Measurements from ENCODE around the gene TAB2.

DNA sequence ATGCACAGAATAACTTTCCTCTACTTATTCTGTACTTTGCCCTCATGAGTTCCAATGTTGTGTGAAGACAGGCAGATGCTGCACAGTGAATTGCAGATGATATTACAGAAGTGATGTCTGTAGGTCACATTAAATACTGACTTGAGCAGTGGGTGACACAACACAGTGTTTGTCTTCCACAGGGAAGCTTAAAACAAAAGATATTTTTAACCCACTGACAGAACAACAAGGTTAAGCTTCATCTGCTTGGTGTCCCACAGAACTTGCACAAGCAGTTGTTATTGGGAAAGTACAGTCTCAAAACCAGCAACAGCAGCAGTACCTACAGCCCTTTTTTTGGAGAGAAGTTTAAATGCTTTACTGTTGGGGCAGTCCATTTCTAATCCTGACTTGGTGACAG, 93.0 kb downstream of the TAB2 start:
- TF ChIP-seq MAZ (IDR thresholded peaks at IDR 0.05; ENCODE audit: borderline replicate concordance, low read depth, low read length) (no peak), POLR2AphosphoS2 (conservative IDR thresholded peaks at IDR 0.05; ENCODE audit: low read length) (no peak), HMGXB4 (CRISPR knock-in tag; IDR thresholded peaks at IDR 0.05; ENCODE audit: borderline replicate concordance) (no peak), CTCF (IDR thresholded peaks at IDR 0.05) (no peak), POLR2A (IDR thresholded peaks at IDR 0.05; ENCODE audit: low read length) (no peak), JUN (IDR thresholded peaks at IDR 0.05) (no peak), NR3C1 (IDR thresholded peaks at IDR 0.05) (no peak), RFX5 (IDR thresholded peaks at IDR 0.05) (no peak), MAFK (IDR thresholded peaks at IDR 0.05; ENCODE audit: partially characterized antibody) (no peak), CHD2 (IDR thresholded peaks at IDR 0.05; ENCODE audit: low read length, partially characterized antibody) (no peak)
